Calu3 (cell line): ENCODE results near the gene SRD5A1. TPM values are rescaled to one million over a fixed set of nuclear protein-coding genes. Genes with fewer than 3 reads are reported as not detected.

Source experiments
- BruUV-seq: library from RNA; stranded (reverse); fragments of 400-500 nt; replicated peaks from 2 replicates; lab custom pipeline; 2021; lab: Mats Ljungman, UMichigan
- CTCF ChIA-PET: fragments of 300-600 bp; sonication (Branson Sonifier 250); formaldehyde crosslinking; loops from one replicate; lab custom pipeline; 2022; ENCODE audit warnings: antibody characterized with exemption; lab: Charles Lee
- DNase-seq: peaks from one replicate; pipeline ENCODE4 v3.0.0; 2022
- H3K27ac Mint-ChIP-seq: one replicate; pipeline ENCODE4 v1.8.0; 2022; ENCODE audit warnings: mixed read lengths; ENCODE audit not compliant: unreplicated experiment
- H3K27me3 Mint-ChIP-seq: one replicate; pipeline ENCODE4 v1.8.0; 2022; ENCODE audit warnings: mixed read lengths; ENCODE audit not compliant: unreplicated experiment
- H3K36me3 Mint-ChIP-seq: one replicate; pipeline ENCODE4 v1.8.0; 2022; ENCODE audit warnings: mild to moderate bottlenecking, moderate library complexity, mixed read lengths; ENCODE audit not compliant: insufficient read depth, unreplicated experiment
- H3K4me1 Mint-ChIP-seq: one replicate; pipeline ENCODE4 v1.8.0; 2022; ENCODE audit warnings: mild to moderate bottlenecking, low read depth, mixed read lengths; ENCODE audit not compliant: unreplicated experiment
- H3K4me3 Mint-ChIP-seq: one replicate; pipeline ENCODE4 v1.8.0; 2022; ENCODE audit warnings: mild to moderate bottlenecking, low read depth, moderate library complexity, mixed read lengths; ENCODE audit not compliant: unreplicated experiment
- H3K9me3 Mint-ChIP-seq: one replicate; pipeline ENCODE4 v1.8.0; 2022; ENCODE audit warnings: low read depth, mixed read lengths; ENCODE audit not compliant: unreplicated experiment
- CTCF ChIP-seq: fragments of 200-600 bp; IDR thresholded peaks from one replicate; pipeline ENCODE4 v1.8.0; 2022; ENCODE audit warnings: antibody characterized with exemption; ENCODE audit not compliant: unreplicated experiment
- intact Hi-C: fragments of 100-400 bp; cut with micrococcal nuclease; formaldehyde crosslinking; loops from one replicate; pipeline ENCODE4 v1.10.0; 2022; ENCODE audit not compliant: unreplicated experiment
- total RNA-seq: library from RNA; stranded (reverse); gene quantifications from 2 replicates; pipeline ENCODE4 v1.2.3, GENCODE V29; 2022

The SRD5A1 gene
- total RNA-seq, 1 experiment from 2014 or later = 15.6 TPM

- Mint-ChIP-seq H3K36me3 (no peaks in the 10 kb centered on the region), H3K4me3 (no peak overlapping the region), H3K4me1 (no peaks in the 10 kb centered on the region), H3K27me3 (no peaks in the 10 kb centered on the region), H3K27ac (no peak overlapping the region), H3K9me3 (no peaks in the 10 kb centered on the region)
- no peak for DNase-seq
- no peak for TF ChIP-seq CTCF
- intact Hi-C loops = no loop called here
- CTCF ChIA-PET = no interaction called here
- no TSS peak for BruUV-seq
Measured at GRCh38 chr5:6675784-6676491, 42.7 kb downstream of the SRD5A1 start.

GRCh38 chr5:6676702-6677101 is 43.5 kb downstream of the SRD5A1 start:
- no peak for DNase-seq
- CTCF ChIA-PET = interaction anchor here (0.7 kb wide), 1 partner anchor 60 kb away, joined by 3 read pairs; no protein-coding TSS in a partner anchor
- Mint-ChIP-seq H3K9me3 (no peaks in the 10 kb centered on the region), H3K4me1 (no peaks in the 10 kb centered on the region), H3K4me3 (no peak overlapping the region), H3K27me3 (no peaks in the 10 kb centered on the region), H3K36me3 (no peaks in the 10 kb centered on the region), H3K27ac (no peak overlapping the region)
- no TSS peak for BruUV-seq
- TF ChIP-seq CTCF = no peak
- intact Hi-C loops = no loop called here

GRCh38 chr5:6678385-6678784 is 45.1 kb downstream of the SRD5A1 start:
- Mint-ChIP-seq H3K27me3 (no peaks in the 10 kb centered on the region), H3K36me3 (no peaks in the 10 kb centered on the region), H3K4me1 (no peaks in the 10 kb centered on the region), H3K27ac (no peak overlapping the region), H3K9me3 (no peaks in the 10 kb centered on the region), H3K4me3 (no peak overlapping the region)
- DNase-seq = no peak
- no TSS peak for BruUV-seq
- intact Hi-C loops = no loop called here
- TF ChIP-seq CTCF = no peak
- CTCF ChIA-PET = no interaction called here

- Mint-ChIP-seq H3K27ac (no peak overlapping the region), H3K27me3 (peaks cover 13% of the 10 kb centered on the region), H3K9me3 (no peaks in the 10 kb centered on the region), H3K4me3 (no peak overlapping the region), H3K4me1 (no peaks in the 10 kb centered on the region), H3K36me3 (no peaks in the 10 kb centered on the region)
- intact Hi-C loops = no loop called here
- TF ChIP-seq CTCF = no peak
- CTCF ChIA-PET = interaction anchor here (0.7 kb wide), 1 partner anchor 353 kb away, joined by 4 read pairs; no protein-coding TSS in a partner anchor
- no TSS peak for BruUV-seq
- no peak for DNase-seq
Measured at GRCh38 chr5:6680922-6681321, 47.7 kb downstream of the SRD5A1 start.
